Sigmoid colon (tissue), 7 donors: Measurements from ENCODE around the gene MET. TPM values are rescaled to one million over a fixed set of nuclear protein-coding genes. Genes with fewer than 3 reads are reported as not detected.

Experiments
- DNase-seq: peaks from one replicate; pipeline ENCODE4 v3.0.0-alpha.2; 2019
- H3K27ac ChIP-seq, 4 donors: fragments of 200-600 bp; sonication (generic); one replicate each; pipeline ENCODE4 v1.5.1; 2016 to 2019; ENCODE audit warnings: mild to moderate bottlenecking in 1 of 4
- H3K27me3 ChIP-seq, 3 donors: fragments of 200-600 bp; sonication (generic); one replicate each; pipeline ENCODE4 v1.5.1; 2019; ENCODE audit warnings: mild to moderate bottlenecking in 1 of 3
- H3K36me3 ChIP-seq, 4 donors: fragments of 200-600 bp; sonication (generic); one replicate each; pipeline ENCODE4 v1.5.1; 2016 to 2019
- H3K4me1 ChIP-seq, 4 donors: fragments of 200-600 bp; sonication (generic); one replicate each; pipeline ENCODE4 v1.5.1; 2017 to 2019
- H3K4me3 ChIP-seq, 4 donors: fragments of 200-600 bp; sonication (generic); one replicate each; pipeline ENCODE4 v1.5.1; 2017 to 2019; ENCODE audit warnings: mild to moderate bottlenecking in 2 of 4, moderate library complexity in 1 of 4
- H3K9me3 ChIP-seq, 4 donors: fragments of 200-600 bp in 3 of 4; sonication (generic) in 3 of 4; one replicate each; pipeline versions ENCODE4 v1.5.1 to v1.6.1; 2013 to 2019
- CTCF ChIP-seq, 4 experiments: fragments of 450-650 bp in 3 of 4; fragments of 200-600 bp in 1 of 4; IDR thresholded peaks; one replicate each; pipeline ENCODE4 v1.5.1; 2016 to 2019; ENCODE audit warnings: antibody characterized with exemption in 4 of 4, mild to moderate bottlenecking in 3 of 4, moderate library complexity in 2 of 4
- EP300 ChIP-seq, 4 donors: sonication (generic); formaldehyde crosslinking; IDR thresholded peaks; one replicate each; pipeline ENCODE4 v1.6.1; 2017; ENCODE audit warnings: antibody characterized with exemption in 4 of 4
- POLR2A ChIP-seq, 2 donors: fragments of 450-650 bp; IDR thresholded peaks; one replicate each; pipeline ENCODE4 v1.6.1; 2016; ENCODE audit warnings: antibody characterized with exemption in 2 of 2, mild to moderate bottlenecking in 2 of 2, moderate library complexity in 2 of 2
- POLR2AphosphoS5 ChIP-seq, 4 donors: sonication (generic); formaldehyde crosslinking; IDR thresholded peaks; one replicate each; pipeline ENCODE4 v1.6.1; 2017; ENCODE audit warnings: antibody characterized with exemption in 4 of 4
- WGBS, 2 donors: extraction: QIAGEN DNeasy Blood & Tissue Kit; methylation state at CpG; one replicate each; pipeline ENCODE4 v1.1.7; 2013; 5-methylcytosine and 5-hydroxymethylcytosine counted together
- intact Hi-C: fragments of 100-400 bp; cut with DNase I; formaldehyde crosslinking; loops from one replicate; pipeline ENCODE4 v1.15.1; 2023
- polyA plus RNA-seq, 3 donors: library from polyadenylated mRNA; stranded (reverse); fragments of 200-250 nt; gene quantifications; one replicate each; pipeline ENCODE4 v1.2.3, GENCODE V29; 2013
- total RNA-seq, 4 donors: library from RNA; depleted of rRNA; stranded (reverse); fragments of >200 nt; gene quantifications; one replicate each; pipeline ENCODE4 v1.1.0, GENCODE V29; 2016
- donor health status: healthy with polysubstance abuse.
- donor health status: Bipolar disorder and iron deficiency.
- donor health status: healthy.

MET gene
- total and polyA plus RNA-seq, 7 donors, result 1.2 to 21.6 (median 15.9) TPM

GRCh38 chr7:116733924-116734580 lies 62.1 kb downstream of the MET start:
- intact Hi-C loops, result no loop called here
- TF ChIP-seq POLR2AphosphoS5 (IDR thresholded peaks at IDR 0.05), result no peak
- no peak for TF ChIP-seq EP300 (IDR thresholded peaks at IDR 0.05)
- TF ChIP-seq CTCF (IDR thresholded peaks at IDR 0.05), result no peak
- TF ChIP-seq POLR2A (IDR thresholded peaks at IDR 0.05), result no peak
- WGBS, 2 donors, result 41 to 66% methylated on average over 4 of the region's 4 CpGs
- Histone ChIP-seq H3K27ac (no peak overlapping the region), H3K4me1 (peaks cover 0 to 7% (median 0%) of the 10 kb centered on the region in 4 donors), H3K9me3 (no peaks in the 10 kb centered on the region), H3K4me3 (no peak overlapping the region), H3K36me3 (no peaks in the 10 kb centered on the region), H3K27me3 (no peaks in the 10 kb centered on the region)
- DNase-seq, result no peak

GRCh38 chr7:116734710-116735109 lies 62.7 kb downstream of the MET start:
- peaks cover 0 to 8% (median 0%) of the 10 kb centered on the region in 4 donors for H3K4me1 ChIP-seq
- no peak for TF ChIP-seq EP300 (IDR thresholded peaks at IDR 0.05)
- TF ChIP-seq POLR2A (IDR thresholded peaks at IDR 0.05), result no peak
- no peak for TF ChIP-seq POLR2AphosphoS5 (IDR thresholded peaks at IDR 0.05)
- TF ChIP-seq CTCF (IDR thresholded peaks at IDR 0.05), result no peak
- WGBS, 2 donors, result 77 to 88% methylated on average over 6 of the region's 6 CpGs
- no peak for DNase-seq
- no peaks in the 10 kb centered on the region for H3K27me3 ChIP-seq
- no peak overlapping the region for H3K4me3 ChIP-seq
- H3K36me3 ChIP-seq, result no peaks in the 10 kb centered on the region
- intact Hi-C loops, result no loop called here
- H3K27ac ChIP-seq, result no peak overlapping the region
- no peaks in the 10 kb centered on the region for H3K9me3 ChIP-seq

- Histone ChIP-seq H3K9me3 (no peaks in the 10 kb centered on the region), H3K4me3 (no peak overlapping the region), H3K4me1 (peaks cover 0 to 18% (median 0%) of the 10 kb centered on the region in 4 donors), H3K27me3 (no peaks in the 10 kb centered on the region), H3K36me3 (no peaks in the 10 kb centered on the region), H3K27ac (no peak overlapping the region)
- DNase-seq, result no peak
- intact Hi-C loops, result no loop called here
- WGBS, 2 donors, result 89% methylated on average over 8 of the region's 8 CpGs
- no peak for TF ChIP-seq POLR2A (IDR thresholded peaks at IDR 0.05)
- TF ChIP-seq POLR2AphosphoS5 (IDR thresholded peaks at IDR 0.05), result no peak
- TF ChIP-seq EP300 (IDR thresholded peaks at IDR 0.05), result no peak
- TF ChIP-seq CTCF (IDR thresholded peaks at IDR 0.05), result no peak
Measured at GRCh38 chr7:116736927-116737715, 65.1 kb downstream of the MET start.

- TF ChIP-seq EP300 (IDR thresholded peaks at IDR 0.05) (no peak), POLR2AphosphoS5 (IDR thresholded peaks at IDR 0.05) (no peak), CTCF (IDR thresholded peaks at IDR 0.05) (no peak), POLR2A (IDR thresholded peaks at IDR 0.05) (no peak)
- Histone ChIP-seq H3K4me3 (no peak overlapping the region), H3K4me1 (peaks cover 0 to 24% (median 0%) of the 10 kb centered on the region in 4 donors), H3K36me3 (no peaks in the 10 kb centered on the region), H3K9me3 (no peaks in the 10 kb centered on the region), H3K27ac (peak overlapping the region in 1 of 4 donors; percentile 30), H3K27me3 (no peaks in the 10 kb centered on the region)
- no peak for DNase-seq
- 14 to 65% methylated on average over 1 of the region's 1 CpG for WGBS, 2 donors
- intact Hi-C loops, result no loop called here
Measured at GRCh38 chr7:116738378-116738777, 66.4 kb downstream of the MET start.
